GM10248 (cell line): ENCODE measurements around the gene POM121C.
"Not testable (repeated sequence)": the region's sequence is repeated elsewhere in the genome, so short reads cannot be mapped to it uniquely, and the experiment has no call there.

Experiments used
- CTCF ChIA-PET: fragments of 300-600 bp; sonication (Branson Sonifier 250); formaldehyde crosslinking; extraction: SDS; loops from one replicate; lab custom pipeline; 2021; ENCODE audit warnings: antibody characterized with exemption; lab: Yijun Ruan, JAX
- POLR2A ChIA-PET: fragments of 350-650 bp; sonication (Branson Sonifier 250); formaldehyde crosslinking; extraction: SDS; loops from one replicate; lab custom pipeline; 2020; ENCODE audit warnings: antibody characterized with exemption; lab: Yijun Ruan, JAX
- DNase-seq: peaks from one replicate; pipeline ENCODE4 v3.0.0; 2012; ENCODE audit errors: extremely low spot score
- TF ChIP-seq, protein P1 (sequence below): IDR thresholded peaks from 2 replicates; pipeline ENCODE4 v1.5.1; 2012; ENCODE audit warnings: mild to moderate bottlenecking, low read depth; ENCODE audit errors: extremely low read depth, missing control alignments, control extremely low read depth

POM121C gene

DNA sequence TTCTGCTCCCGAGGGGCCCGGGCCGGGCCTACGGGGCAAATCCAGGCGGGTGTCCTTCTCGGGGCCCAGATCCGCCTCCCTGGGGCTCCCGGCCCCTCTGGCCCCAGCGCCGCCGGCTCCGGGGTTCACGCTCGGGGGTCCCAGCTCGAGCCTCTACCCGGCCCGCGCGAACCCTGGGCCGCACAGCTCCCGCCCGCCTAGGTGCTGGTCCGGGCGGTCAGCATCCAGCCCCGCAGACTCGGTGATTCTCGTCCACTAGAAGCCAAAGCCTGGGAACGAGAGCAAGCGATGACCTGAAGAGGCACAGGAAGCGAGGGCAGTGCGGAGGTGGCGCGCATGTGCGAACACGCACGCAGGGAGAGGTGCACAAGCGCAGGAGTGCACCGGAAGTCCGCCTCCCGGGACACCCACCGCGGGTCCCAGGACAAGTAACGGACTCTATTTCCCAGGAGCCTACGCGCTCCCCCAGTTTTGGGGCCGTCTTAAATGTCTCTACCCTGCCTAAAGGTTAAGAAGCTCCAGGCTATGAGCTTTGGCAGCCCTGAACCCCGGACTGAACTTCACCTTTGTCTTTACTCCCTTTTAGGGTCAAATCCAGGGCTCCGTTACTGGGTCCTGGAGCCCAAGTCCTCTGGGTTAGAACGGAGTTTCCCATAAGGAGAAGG, at the start of gene POM121C:
TSS of gene POM121C (minus strand) at position 321 of the 665 bp plus-strand sequence. CDS start 44,803 bp downstream, outside the sequence.
- CTCF ChIA-PET, POLR2A ChIA-PET: not testable (repeated sequence)
- peak; percentile 85 for DNase-seq

GRCh38 chr7:75534727-75535307, 48.7 kb upstream of the POM121C start:
- ChIA-PET CTCF (interaction anchor here (1.3 to 1.7 kb wide), 2 partner anchors 12 to 228 kb away, joined by 4 to 5 read pairs; no protein-coding TSS in a partner anchor), POLR2A (no interaction called here)
- TF ChIP-seq, protein P1, sequence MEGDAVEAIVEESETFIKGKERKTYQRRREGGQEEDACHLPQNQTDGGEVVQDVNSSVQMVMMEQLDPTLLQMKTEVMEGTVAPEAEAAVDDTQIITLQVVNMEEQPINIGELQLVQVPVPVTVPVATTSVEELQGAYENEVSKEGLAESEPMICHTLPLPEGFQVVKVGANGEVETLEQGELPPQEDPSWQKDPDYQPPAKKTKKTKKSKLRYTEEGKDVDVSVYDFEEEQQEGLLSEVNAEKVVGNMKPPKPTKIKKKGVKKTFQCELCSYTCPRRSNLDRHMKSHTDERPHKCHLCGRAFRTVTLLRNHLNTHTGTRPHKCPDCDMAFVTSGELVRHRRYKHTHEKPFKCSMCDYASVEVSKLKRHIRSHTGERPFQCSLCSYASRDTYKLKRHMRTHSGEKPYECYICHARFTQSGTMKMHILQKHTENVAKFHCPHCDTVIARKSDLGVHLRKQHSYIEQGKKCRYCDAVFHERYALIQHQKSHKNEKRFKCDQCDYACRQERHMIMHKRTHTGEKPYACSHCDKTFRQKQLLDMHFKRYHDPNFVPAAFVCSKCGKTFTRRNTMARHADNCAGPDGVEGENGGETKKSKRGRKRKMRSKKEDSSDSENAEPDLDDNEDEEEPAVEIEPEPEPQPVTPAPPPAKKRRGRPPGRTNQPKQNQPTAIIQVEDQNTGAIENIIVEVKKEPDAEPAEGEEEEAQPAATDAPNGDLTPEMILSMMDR, result no peak
- DNase-seq, result peak; percentile 77

- POLR2A ChIA-PET, result interaction anchor here (0.6 kb wide), 1 partner anchor 876 kb away, joined by 11 read pairs; the partner anchor contains the start of gene GTF2I
Measured at GRCh38 chr7:75533926-75534325, 47.8 kb upstream of the POM121C start.

GRCh38 chr7:75532639-75533038, 46.5 kb upstream of the POM121C start:
- no peak for DNase-seq
- ChIA-PET POLR2A (no interaction called here), CTCF (no interaction called here)
- TF ChIP-seq, protein P1, result no peak

More at GRCh38 chr7:75533926-75534325, 47.8 kb upstream of the POM121C start:
- no peak for DNase-seq
- TF ChIP-seq, protein P1, result no peak
- CTCF ChIA-PET, result interaction anchor here (1.7 kb wide), 1 partner anchor 228 kb away, joined by 5 read pairs; no protein-coding TSS in a partner anchor

DNA sequence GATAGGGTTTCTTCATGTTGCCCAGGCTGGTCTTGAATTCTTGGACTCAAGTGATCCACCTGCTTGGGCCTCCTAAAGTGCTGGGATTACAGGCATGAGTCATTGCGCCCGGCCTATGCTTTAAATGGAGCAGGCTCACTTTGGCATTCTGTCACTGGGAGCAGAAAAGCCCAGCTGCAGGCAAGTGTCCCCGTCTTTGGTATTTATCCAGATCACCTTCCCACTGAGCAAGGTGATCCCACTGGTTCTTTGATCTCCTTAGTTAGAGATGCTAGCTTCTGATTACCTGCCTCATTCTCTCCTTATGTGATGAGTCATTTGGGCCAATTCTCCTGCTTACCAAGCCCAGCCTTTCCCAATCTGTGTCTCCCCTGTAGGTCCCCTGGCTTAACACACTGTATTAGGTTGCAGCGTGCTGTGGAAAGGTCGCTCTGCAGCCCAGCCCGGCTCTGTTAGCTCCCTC, 45.3 kb upstream of the POM121C start:
- TF ChIP-seq, protein P1, result no peak
- ChIA-PET CTCF (interaction anchor here (1.3 to 1.6 kb wide), 3 partner anchors 18 to 231 kb away, joined by 3 to 6 read pairs (median 3); no protein-coding TSS in a partner anchor), POLR2A (interaction anchor here (0.6 kb wide), 1 partner anchor 227 kb away, joined by 3 read pairs; no protein-coding TSS in a partner anchor)
- no peak for DNase-seq

GRCh38 chr7:75527224-75527722, 41.2 kb upstream of the POM121C start:
- POLR2A ChIA-PET, CTCF ChIA-PET: not testable (repeated sequence)
- peak; percentile 9 for DNase-seq

GRCh38 chr7:75521727-75522126, 35.6 kb upstream of the POM121C start:
- DNase-seq, CTCF ChIA-PET, POLR2A ChIA-PET: not testable (repeated sequence)

DNA sequence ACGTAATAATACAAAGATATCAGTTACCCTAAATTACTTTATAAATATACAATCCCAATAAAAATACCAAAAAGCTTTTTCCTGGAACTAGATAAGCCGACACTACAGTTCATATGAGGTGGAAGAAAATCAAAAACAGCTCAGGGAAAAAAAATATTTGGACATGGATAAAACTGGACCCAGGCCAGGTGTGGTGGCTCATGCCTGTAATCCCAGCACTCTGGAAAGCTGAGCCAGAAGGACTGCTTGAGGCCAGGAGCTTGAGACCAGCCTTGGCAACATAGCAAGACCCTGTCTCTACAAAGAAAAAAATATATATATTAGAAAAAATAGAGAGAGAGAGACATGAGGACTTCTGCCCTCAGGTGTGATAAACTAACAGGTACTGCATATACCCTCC, 32.7 kb upstream of the POM121C start:
- POLR2A ChIA-PET, DNase-seq, CTCF ChIA-PET: not testable (repeated sequence)

DNA sequence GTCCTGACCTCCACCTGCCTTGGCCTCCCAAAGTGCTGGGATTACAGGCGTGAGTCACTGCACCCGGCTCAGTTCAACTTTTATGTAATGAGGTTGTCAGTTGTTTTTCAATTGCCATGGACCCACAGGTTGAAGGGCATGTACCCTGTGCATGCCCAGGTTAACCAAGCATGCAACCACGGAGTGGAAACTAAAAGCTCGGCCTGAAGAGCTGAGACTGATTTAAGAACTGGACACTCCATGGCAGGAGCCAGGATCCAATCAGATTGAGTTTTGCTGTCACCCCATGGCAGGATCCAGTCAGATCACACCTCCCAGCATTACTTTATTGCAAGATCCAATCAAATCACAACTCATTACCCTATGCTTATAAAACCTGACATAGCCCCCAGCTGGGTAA, 22.9 kb upstream of the POM121C start:
- DNase-seq, POLR2A ChIA-PET, CTCF ChIA-PET: not testable (repeated sequence)

GRCh38 chr7:75492020-75492419, 5.9 kb upstream of the POM121C start, which contains the start of gene SPDYE5:
Gene SPDYE5 (plus strand): TSS chr7:75492320. CDS start chr7:75494048, 1,728 bp downstream.
- DNase-seq, POLR2A ChIA-PET, CTCF ChIA-PET: not testable (repeated sequence)

DNA sequence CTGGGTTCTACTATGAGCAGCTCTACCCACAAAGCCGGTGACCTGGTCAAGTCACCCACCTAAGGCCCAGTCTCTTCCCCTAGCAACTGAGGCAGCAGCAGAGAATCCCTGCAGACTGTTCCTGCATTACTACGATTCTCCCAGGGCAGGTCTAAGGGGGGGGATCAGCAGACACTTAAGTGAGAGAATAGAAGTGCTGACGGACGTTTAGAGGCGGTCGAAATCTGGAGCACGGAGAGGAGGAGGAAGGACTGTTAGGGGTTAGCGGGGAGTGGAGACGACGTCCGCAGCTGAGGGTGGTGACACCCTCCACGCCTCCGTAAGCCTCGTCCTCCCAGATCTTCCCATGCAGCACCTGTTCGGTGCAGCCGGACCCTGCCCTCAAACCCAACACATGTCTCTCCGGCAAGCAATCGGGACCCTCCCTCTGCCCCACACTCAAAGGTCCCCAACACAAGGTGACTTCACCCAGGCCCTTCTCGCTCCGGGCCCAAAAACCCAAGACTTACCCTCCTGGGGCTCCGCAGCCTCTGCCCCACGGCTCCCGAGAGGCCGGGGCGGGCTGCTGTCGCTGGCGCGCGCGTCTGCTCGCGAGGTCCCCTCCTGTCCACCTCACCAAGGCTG, 632 bp downstream of the POM121C start:
- POLR2A ChIA-PET, CTCF ChIA-PET, DNase-seq: not testable (repeated sequence)

DNA sequence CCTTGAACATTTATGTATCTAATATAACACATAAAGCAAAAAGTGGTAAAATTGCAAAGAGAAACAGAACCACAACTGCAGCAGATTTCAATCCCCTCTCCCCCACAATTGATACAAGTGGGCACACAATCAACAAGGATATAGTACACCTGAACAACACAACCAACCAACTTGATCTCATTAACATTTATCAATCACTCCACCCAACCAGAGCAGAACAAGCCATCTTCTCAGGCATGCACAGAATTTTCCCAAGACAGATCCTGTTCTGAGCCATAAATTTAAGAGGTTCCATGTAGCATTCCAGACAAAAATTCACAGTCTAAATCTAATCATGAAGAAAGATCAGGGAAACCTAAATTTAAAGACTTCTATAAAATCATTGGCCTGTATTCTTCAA, 5.8 kb downstream of the POM121C start:
- POLR2A ChIA-PET, DNase-seq, CTCF ChIA-PET: not testable (repeated sequence)
